SK-N-SH (cell line): ENCODE data around the gene PPP1R18. TPM values are rescaled to one million over a fixed set of nuclear protein-coding genes. Genes with fewer than 3 reads are reported as not detected.

Source experiments
- CTCF ChIA-PET: fragments of 300-600, 350-600 bp; formaldehyde crosslinking; extraction: SDS; loops from one replicate; lab custom pipeline; 2021; lab: Yijun Ruan, JAX
- POLR2A ChIA-PET: fragments of 350-600 bp; sonication (Branson Sonifier 250); formaldehyde crosslinking; extraction: SDS; loops from one replicate; lab custom pipeline; 2020; ENCODE audit warnings: antibody characterized with exemption, inconsistent platforms; lab: Yijun Ruan, JAX
- DNase-seq: peaks from one replicate; pipeline ENCODE4 v3.0.0; 2012
- H2AFZ ChIP-seq: fragments of 200-600 bp; sonication (generic); 2 replicates; pipeline ENCODE4 v1.8.1; 2016; ENCODE audit warnings: antibody characterized with exemption, mild to moderate bottlenecking, low read depth
- H3F3A ChIP-seq: fragments of 200-600 bp; sonication (generic); replicated peaks from 2 replicates; pipeline ENCODE3; 2016; ENCODE audit warnings: antibody characterized with exemption, mild to moderate bottlenecking; ENCODE audit not compliant: insufficient read depth
- H3K27ac ChIP-seq, 2 experiments: fragments of 200-500 bp in 1 of 2; fragments of 200-600 bp in 1 of 2; sonication (Bioruptor generic) in 1 of 2; sonication (generic), shearing (Covaris generic) in 1 of 2; 2 replicates each; pipeline versions ENCODE4 v1.5.1 to v1.6.1; 2014 to 2016; ENCODE audit warnings: low read depth in 2 of 2, inconsistent platforms in 1 of 2, low read length in 1 of 2, mild to moderate bottlenecking in 1 of 2, mixed read lengths in 1 of 2
- H3K27me3 ChIP-seq: fragments of 200-600 bp; sonication (generic), shearing (Covaris generic); 2 replicates; pipeline ENCODE4 v1.6.1; 2016; ENCODE audit warnings: mixed run types; ENCODE audit not compliant: insufficient read depth
- H3K36me3 ChIP-seq, 2 experiments: fragments of 200-500 bp in 1 of 2; fragments of 200-600 bp in 1 of 2; sonication (Bioruptor generic) in 1 of 2; sonication (generic) in 1 of 2; replicated peaks in 1 of 2; 2 replicates each; pipeline versions ENCODE3 to v1.5.1; 2014 to 2016; ENCODE audit warnings: low read length in 1 of 2, mild to moderate bottlenecking in 1 of 2; ENCODE audit not compliant: insufficient read depth in 2 of 2, control insufficient read depth in 1 of 2
- H3K4me1 ChIP-seq, 2 experiments: fragments of 200-500 bp in 1 of 2; fragments of 200-600 bp in 1 of 2; sonication (Bioruptor generic) in 1 of 2; sonication (generic), shearing (Covaris generic) in 1 of 2; 2 replicates each; pipeline versions ENCODE4 v1.5.1 to v1.6.1; 2014 to 2016; ENCODE audit warnings: low read depth in 1 of 2, low read length in 1 of 2, mixed run types in 1 of 2; ENCODE audit not compliant: insufficient read depth in 2 of 2, control insufficient read depth in 1 of 2
- H3K4me2 ChIP-seq: fragments of 200-600 bp; sonication (generic), shearing (Covaris generic); 2 replicates; pipeline ENCODE4 v1.6.1; 2017; ENCODE audit warnings: mixed run types
- H3K4me3 ChIP-seq, 2 experiments: fragments of 200-500 bp in 1 of 2; fragments of 200-600 bp in 1 of 2; sonication (Bioruptor generic) in 1 of 2; sonication (generic), shearing (Covaris generic) in 1 of 2; 2 replicates each; pipeline versions ENCODE4 v1.5.1 to v1.8.1; 2014 to 2016; ENCODE audit warnings: low read depth in 2 of 2, inconsistent platforms in 1 of 2, low read length in 1 of 2, mild to moderate bottlenecking in 1 of 2, mixed read lengths in 1 of 2, moderate library complexity in 1 of 2
- H3K79me2 ChIP-seq: fragments of 200-600 bp; sonication (generic); 2 replicates; pipeline ENCODE4 v1.8.1; 2017; ENCODE audit warnings: mild to moderate bottlenecking; ENCODE audit not compliant: insufficient read depth
- H3K9ac ChIP-seq: fragments of 200-600 bp; sonication (generic); 2 replicates; pipeline ENCODE4 v1.6.1; 2017; ENCODE audit warnings: mixed run types
- H3K9me2 ChIP-seq: fragments of 200-600 bp; sonication (generic); 2 replicates; pipeline ENCODE4 v1.6.1; 2017; ENCODE audit warnings: mixed run types
- H3K9me3 ChIP-seq: fragments of 200-600 bp; sonication (generic); 2 replicates; pipeline ENCODE4 v1.6.1; 2017; ENCODE audit warnings: mixed run types, mild to moderate bottlenecking, moderate library complexity
- H4K20me1 ChIP-seq: fragments of 200-600 bp; sonication (generic); 2 replicates; pipeline ENCODE4 v1.6.1; 2017; ENCODE audit warnings: mild to moderate bottlenecking, mixed run types; ENCODE audit not compliant: insufficient read depth
- CHD2 ChIP-seq: fragments of 150-350 bp; IDR thresholded peaks from 2 replicates; pipeline ENCODE4 v1.6.1; 2018; ENCODE audit warnings: low read length; ENCODE audit not compliant: partially characterized antibody
- CTCF ChIP-seq: fragments of 200-600 bp; sonication (generic); IDR thresholded peaks from 2 replicates; pipeline ENCODE4 v1.6.1; 2017; ENCODE audit warnings: antibody characterized with exemption, mild to moderate bottlenecking, moderate library complexity
- ELF1 ChIP-seq: IDR thresholded peaks from 2 replicates; pipeline ENCODE4 v1.4.0; 2012
- EP300 ChIP-seq, 2 experiments: IDR thresholded peaks; 2 replicates each; pipeline versions ENCODE4 v1.4.0 to v1.6.1; 2012; ENCODE audit warnings: borderline replicate concordance in 1 of 2, low read depth in 1 of 2, low read length in 1 of 2
- EZH2phosphoT487 ChIP-seq: fragments of 200-600 bp; sonication (generic); IDR thresholded peaks from 2 replicates; pipeline ENCODE4 v1.6.1; 2017; ENCODE audit warnings: low read depth, mixed run types, mild to moderate bottlenecking, antibody characterized with exemption, moderate library complexity, borderline replicate concordance
- FOSL2 ChIP-seq: IDR thresholded peaks from 2 replicates; pipeline ENCODE4 v1.4.0; 2012; ENCODE audit warnings: low read depth, mild to moderate bottlenecking, moderate library complexity, borderline replicate concordance
- FOXJ3 ChIP-seq: sonication (generic); formaldehyde crosslinking; IDR thresholded peaks from 2 replicates; pipeline ENCODE4 v1.5.1; 2020; ENCODE audit warnings: mild to moderate bottlenecking, missing genetic modification reagents
- GABPA ChIP-seq: IDR thresholded peaks from 2 replicates; pipeline ENCODE4 v1.4.0; 2012; ENCODE audit warnings: low read depth, mild to moderate bottlenecking
- JUND ChIP-seq: IDR thresholded peaks from 2 replicates; pipeline ENCODE4 v1.4.0; 2012
- MAX ChIP-seq: IDR thresholded peaks from 2 replicates; pipeline ENCODE4 v1.4.0; 2012; ENCODE audit warnings: low read depth
- MEF2A ChIP-seq: IDR thresholded peaks from 2 replicates; pipeline ENCODE4 v1.4.0; 2012; ENCODE audit warnings: low read depth, borderline replicate concordance
- NRF1 ChIP-seq: IDR thresholded peaks from 2 replicates; pipeline ENCODE4 v1.6.1; 2012; ENCODE audit warnings: low read depth, mild to moderate bottlenecking, low read length
- POLR2AphosphoS5 ChIP-seq: IDR thresholded peaks from 2 replicates; pipeline ENCODE4 v1.6.1; 2012; ENCODE audit warnings: low read depth, low read length
- RAD21 ChIP-seq: IDR thresholded peaks from 2 replicates; pipeline ENCODE4 v1.6.1; 2012; ENCODE audit warnings: mild to moderate bottlenecking, low read length
- RCOR1 ChIP-seq: fragments of 150-350 bp; IDR thresholded peaks from 2 replicates; pipeline ENCODE4 v1.6.1; 2017; ENCODE audit warnings: antibody characterized with exemption, low read length
- REST ChIP-seq: IDR thresholded peaks from 2 replicates; pipeline ENCODE4 v1.6.1; 2012; ENCODE audit warnings: mild to moderate bottlenecking, low read depth, low read length, moderate library complexity
- RFX5 ChIP-seq: IDR thresholded peaks from 2 replicates; pipeline ENCODE4 v1.6.1; 2012; ENCODE audit warnings: mild to moderate bottlenecking, improper control_type of control experiment, low read length
- SIN3A ChIP-seq: IDR thresholded peaks from 2 replicates; pipeline ENCODE4 v1.6.1; 2012; ENCODE audit warnings: low read depth, mild to moderate bottlenecking, low read length, moderate library complexity, borderline replicate concordance
- SMC3 ChIP-seq: IDR thresholded peaks from 2 replicates; pipeline ENCODE4 v1.6.1; 2012; ENCODE audit warnings: low read depth, low read length, improper control_type of control experiment
- TAF1 ChIP-seq: IDR thresholded peaks from 2 replicates; pipeline ENCODE4 v1.6.1; 2012; ENCODE audit warnings: low read depth, mild to moderate bottlenecking, low read length, moderate library complexity, borderline replicate concordance
- TCF12 ChIP-seq: IDR thresholded peaks from 2 replicates; pipeline ENCODE4 v1.4.0; 2012
- USF1 ChIP-seq: IDR thresholded peaks from 2 replicates; pipeline ENCODE4 v1.4.0; 2012; ENCODE audit warnings: low read depth, borderline replicate concordance
- YY1 ChIP-seq: IDR thresholded peaks from 2 replicates; pipeline ENCODE4 v1.4.0; 2012; ENCODE audit warnings: low read depth, mild to moderate bottlenecking
- ZBTB33 ChIP-seq: IDR thresholded peaks from 2 replicates; pipeline ENCODE4 v1.4.0; 2012; ENCODE audit warnings: low read depth, borderline replicate concordance
- WGBS: methylation state at CpG from one replicate; pipeline ENCODE4 v1.1.6; 2017; ENCODE audit warnings: low lambda C conversion rate; 5-methylcytosine and 5-hydroxymethylcytosine counted together
- polyA plus RNA-seq, 3 experiments: library from polyadenylated mRNA; depleted of rRNA; stranded (reverse); fragments of >200 nt; gene quantifications; 2 replicates each; pipeline ENCODE4 v1.2.3, GENCODE V29; 2012

PPP1R18 gene
- polyA plus RNA-seq, 1 of the 3 experiments (the other 2 are of a cell fraction): 73.2 TPM

- peaks cover 76% of the 10 kb centered on the region for H3K79me2 ChIP-seq
- H3K9ac ChIP-seq: peak overlapping the region; percentile 100
- peaks cover 31 to 36% of the 10 kb centered on the region in 2 experiments for H3K36me3 ChIP-seq
- ChIA-PET CTCF (interaction anchor here (0.8 to 42.4 kb wide), 23 partner anchors 8 to 177 kb away, joined by 3 to 838 read pairs (median 6); partner anchors contain the start of genes DHX16, FLOT1, NRM and PPP1R18), POLR2A (interaction anchor here (0.6 to 2.9 kb wide), 12 partner anchors 11 to 160 kb away, joined by 3 to 24 read pairs (median 4); partner anchors contain the start of genes FLOT1, MRPS18B, NRM and PPP1R10)
- peaks cover 32 to 43% of the 10 kb centered on the region in 2 experiments for H3K4me1 ChIP-seq
- WGBS: 2% methylated on average over 30 of the region's 71 CpGs
- H3K4me3 ChIP-seq: peak overlapping the region; percentile 89 to 93
- H3K9me2 ChIP-seq: no peaks in the 10 kb centered on the region
- no peaks in the 10 kb centered on the region for H3K27me3 ChIP-seq
- H4K20me1 ChIP-seq: peaks cover 47% of the 10 kb centered on the region
- H3K4me2 ChIP-seq: peak overlapping the region; percentile 91
- H3K27ac ChIP-seq: peak overlapping the region; percentile 93 to 98
- H3K9me3 ChIP-seq: no peaks in the 10 kb centered on the region; the same call in 1 of the 2 replicates
- peak; percentile 91 for DNase-seq
- no peak overlapping the region for H2AFZ ChIP-seq
- peaks cover 63% of the 10 kb centered on the region for H3F3A ChIP-seq
- no peak for TF ChIP-seq RFX5
- no peak for TF ChIP-seq ZBTB33
- no peak for TF ChIP-seq RAD21
- peak; percentile 90 for TF ChIP-seq CHD2
- peak; percentile 94 for TF ChIP-seq USF1
- TF ChIP-seq FOSL2: no peak; the same call in 1 of the 2 replicates
- peak; percentile 62 for TF ChIP-seq TAF1
- TF ChIP-seq MEF2A: no peak
- no peak for TF ChIP-seq TCF12
- TF ChIP-seq MAX: peak; percentile 82
- peak; percentile 35 for TF ChIP-seq CTCF
- TF ChIP-seq SIN3A: peak; percentile 46; the same call in 1 of the 2 replicates
- no peak for TF ChIP-seq JUND
- TF ChIP-seq FOXJ3 (CRISPR knock-in tag): 0 out of 2 replicates have a peak, but pooled peaks have one; percentile 18
- TF ChIP-seq RCOR1: no peak
- TF ChIP-seq SMC3: no peak
- peak; percentile 83 for TF ChIP-seq NRF1
- peak; percentile 48; the same call in 1 of the 2 replicates for TF ChIP-seq REST
- TF ChIP-seq EP300 (IDR thresholded peaks at IDR 0.05; ENCODE audit: borderline replicate concordance in 1 of 2, low read depth in 1 of 2, low read length in 1 of 2): no peak; a peak in 1 of 4 replicates
- TF ChIP-seq YY1: no peak
- no peak for TF ChIP-seq EZH2phosphoT487
- TF ChIP-seq ELF1: no peak
- TF ChIP-seq POLR2AphosphoS5: peak; percentile 24
- no peak; the same call in 1 of the 2 replicates for TF ChIP-seq GABPA
These were observed 35.0 kb upstream of the PPP1R18 start for GRCh38 chr6:30721198-30722024.
